Esophagus muscularis mucosa (tissue), 4 donors: ENCODE results near the gene GPA33. TPM values are rescaled to one million over a fixed set of nuclear protein-coding genes. Genes with fewer than 3 reads are reported as not detected.

Experiments used
- DNase-seq: peaks from one replicate; pipeline ENCODE4 v3.0.0-alpha.2; 2017; ENCODE audit errors: extremely low spot score
- H3K27ac ChIP-seq, 4 donors: fragments of 200-600 bp; sonication (generic); replicated peaks in 1 of 4; 1 replicate in 3 of 4; 2 replicates in 1 of 4; pipeline ENCODE4 v1.5.1; 2016 to 2019; ENCODE audit warnings: mild to moderate bottlenecking in 1 of 4
- H3K27me3 ChIP-seq, 4 donors: fragments of 200-600 bp; sonication (generic); one replicate each; pipeline versions ENCODE4 v1.5.1 to v1.6.0; 2016 to 2019
- H3K36me3 ChIP-seq, 4 donors: fragments of 200-600 bp; sonication (generic); one replicate each; pipeline ENCODE4 v1.5.1; 2016 to 2019
- H3K4me1 ChIP-seq, 4 donors: fragments of 200-600 bp; sonication (generic); one replicate each; pipeline ENCODE4 v1.5.1; 2016 to 2019
- H3K4me3 ChIP-seq, 4 donors: fragments of 200-600 bp; sonication (generic); 1 replicate in 2 of 4; 2 replicates in 2 of 4; pipeline ENCODE4 v1.5.1; 2016 to 2019; ENCODE audit warnings: mild to moderate bottlenecking in 4 of 4, moderate library complexity in 1 of 4
- H3K9me3 ChIP-seq, 4 donors: fragments of 200-600 bp; sonication (generic); 1 replicate in 3 of 4; 2 replicates in 1 of 4; pipeline ENCODE4 v1.5.1; 2016 to 2019
- EP300 ChIP-seq: sonication (generic); formaldehyde crosslinking; IDR thresholded peaks from one replicate; pipeline ENCODE4 v1.6.1; 2017; ENCODE audit warnings: antibody characterized with exemption
- POLR2A ChIP-seq: fragments of 450-650 bp; IDR thresholded peaks from one replicate; pipeline ENCODE4 v1.6.1; 2017; ENCODE audit warnings: antibody characterized with exemption, moderate library complexity, mild to moderate bottlenecking, low read depth
- POLR2AphosphoS5 ChIP-seq, 2 donors: sonication (generic); formaldehyde crosslinking; IDR thresholded peaks; one replicate each; pipeline ENCODE4 v1.6.1; 2017; ENCODE audit warnings: antibody characterized with exemption in 2 of 2
- WGBS: methylation state at CpG from one replicate; pipeline ENCODE4 v1.1.5; 2018; 5-methylcytosine and 5-hydroxymethylcytosine counted together
- intact Hi-C: fragments of 100-400 bp; cut with DNase I; formaldehyde crosslinking; loops from one replicate; pipeline ENCODE4 v1.15.1; 2023
- total RNA-seq, 4 donors: library from RNA; depleted of rRNA; stranded (reverse); fragments of >200 nt; gene quantifications; one replicate each; pipeline versions ENCODE4 v1.1.0 to v1.2.1, GENCODE V29; 2016
- TF ChIP-seq, protein P1 (sequence below), 3 experiments: fragments of 200-600 bp in 2 of 3; fragments of 450-650 bp in 1 of 3; sonication (generic) in 2 of 3; IDR thresholded peaks; one replicate each; pipeline ENCODE4 v1.5.1; 2017 to 2019; ENCODE audit warnings: antibody characterized with exemption in 3 of 3, mild to moderate bottlenecking in 2 of 3, moderate library complexity in 1 of 3

The GPA33 gene
- total RNA-seq, 4 donors from 2014 or later: 0.57 TPM; not detected in 3

DNA sequence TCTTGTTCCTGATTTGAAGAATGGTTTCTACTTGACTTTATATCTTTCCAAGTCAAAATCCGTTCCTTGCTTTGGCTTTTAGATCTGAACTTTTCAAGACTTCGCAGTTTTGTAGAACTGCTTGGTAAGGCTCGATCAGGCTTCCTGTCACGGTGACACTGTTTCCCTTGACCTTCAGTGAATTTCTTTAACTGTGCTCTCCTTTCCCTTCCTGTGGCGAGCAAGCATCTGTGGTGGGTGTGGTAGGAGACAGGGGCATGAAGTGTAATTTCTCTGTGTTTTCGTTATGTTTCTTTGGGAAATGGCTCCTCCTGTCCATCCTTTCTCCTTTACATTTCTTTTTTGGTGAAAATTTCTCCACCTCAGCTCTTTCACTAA, 14.1 kb upstream of the GPA33 start:
- Histone ChIP-seq H3K4me1 (peaks cover 0 to 16% (median 0%) of the 10 kb centered on the region in 4 donors), H3K4me3 (no peak overlapping the region), H3K36me3 (no peaks in the 10 kb centered on the region), H3K27me3 (no peaks in the 10 kb centered on the region), H3K27ac (no peak overlapping the region), H3K9me3 (no peaks in the 10 kb centered on the region)
- DNase-seq: no peak
- WGBS: 74% methylated on average over 6 of the region's 6 CpGs
- TF ChIP-seq POLR2AphosphoS5 (IDR thresholded peaks at IDR 0.05) (no peak), POLR2A (no peak), EP300 (no peak)
- TF ChIP-seq, protein P1, sequence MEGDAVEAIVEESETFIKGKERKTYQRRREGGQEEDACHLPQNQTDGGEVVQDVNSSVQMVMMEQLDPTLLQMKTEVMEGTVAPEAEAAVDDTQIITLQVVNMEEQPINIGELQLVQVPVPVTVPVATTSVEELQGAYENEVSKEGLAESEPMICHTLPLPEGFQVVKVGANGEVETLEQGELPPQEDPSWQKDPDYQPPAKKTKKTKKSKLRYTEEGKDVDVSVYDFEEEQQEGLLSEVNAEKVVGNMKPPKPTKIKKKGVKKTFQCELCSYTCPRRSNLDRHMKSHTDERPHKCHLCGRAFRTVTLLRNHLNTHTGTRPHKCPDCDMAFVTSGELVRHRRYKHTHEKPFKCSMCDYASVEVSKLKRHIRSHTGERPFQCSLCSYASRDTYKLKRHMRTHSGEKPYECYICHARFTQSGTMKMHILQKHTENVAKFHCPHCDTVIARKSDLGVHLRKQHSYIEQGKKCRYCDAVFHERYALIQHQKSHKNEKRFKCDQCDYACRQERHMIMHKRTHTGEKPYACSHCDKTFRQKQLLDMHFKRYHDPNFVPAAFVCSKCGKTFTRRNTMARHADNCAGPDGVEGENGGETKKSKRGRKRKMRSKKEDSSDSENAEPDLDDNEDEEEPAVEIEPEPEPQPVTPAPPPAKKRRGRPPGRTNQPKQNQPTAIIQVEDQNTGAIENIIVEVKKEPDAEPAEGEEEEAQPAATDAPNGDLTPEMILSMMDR (IDR thresholded peaks at IDR 0.05): no peak
- intact Hi-C loops: no loop called here

DNA sequence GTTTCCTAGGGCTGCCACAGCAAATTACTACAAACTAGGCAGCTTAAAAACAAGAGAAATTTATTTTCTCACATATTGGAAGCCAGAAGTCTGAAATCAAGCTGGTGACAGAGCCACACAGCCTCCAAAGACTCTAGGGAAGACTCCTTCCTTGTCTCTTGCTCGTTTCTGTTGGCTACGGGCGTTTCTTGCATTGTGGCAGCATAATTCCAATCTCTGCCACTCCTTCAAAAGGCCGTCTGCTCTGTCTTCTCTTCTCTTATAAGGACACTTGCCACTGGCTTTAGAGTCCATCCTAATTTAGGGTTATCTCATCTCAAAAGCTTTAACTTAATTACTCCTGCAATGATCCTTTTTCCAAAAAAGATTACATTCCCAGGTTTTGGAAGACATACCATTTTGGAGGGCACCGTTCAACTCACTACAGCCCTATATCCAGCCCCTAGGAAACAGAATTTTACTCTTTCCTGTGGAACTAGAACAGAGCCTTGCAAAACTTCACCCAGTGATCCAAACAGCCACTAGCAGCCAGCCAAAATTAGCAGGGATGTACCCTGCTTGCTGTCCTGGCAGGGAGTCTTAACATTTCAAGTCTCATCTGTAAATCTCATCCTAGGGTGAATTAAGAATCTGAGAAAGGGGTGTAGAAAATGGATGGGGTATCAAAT, 12.9 kb upstream of the GPA33 start:
- Histone ChIP-seq H3K4me1 (peaks cover 0 to 9% (median 0%) of the 10 kb centered on the region in 4 donors), H3K9me3 (no peaks in the 10 kb centered on the region), H3K4me3 (no peak overlapping the region), H3K27me3 (no peaks in the 10 kb centered on the region), H3K36me3 (no peaks in the 10 kb centered on the region), H3K27ac (no peak overlapping the region)
- TF ChIP-seq, protein P1 (IDR thresholded peaks at IDR 0.05): no peak
- no peak for TF ChIP-seq EP300
- no peak for TF ChIP-seq POLR2A
- TF ChIP-seq POLR2AphosphoS5 (IDR thresholded peaks at IDR 0.05): no peak
- 82% methylated on average over 5 of the region's 5 CpGs for WGBS
- no peak for DNase-seq
- intact Hi-C loops: no loop called here

DNA sequence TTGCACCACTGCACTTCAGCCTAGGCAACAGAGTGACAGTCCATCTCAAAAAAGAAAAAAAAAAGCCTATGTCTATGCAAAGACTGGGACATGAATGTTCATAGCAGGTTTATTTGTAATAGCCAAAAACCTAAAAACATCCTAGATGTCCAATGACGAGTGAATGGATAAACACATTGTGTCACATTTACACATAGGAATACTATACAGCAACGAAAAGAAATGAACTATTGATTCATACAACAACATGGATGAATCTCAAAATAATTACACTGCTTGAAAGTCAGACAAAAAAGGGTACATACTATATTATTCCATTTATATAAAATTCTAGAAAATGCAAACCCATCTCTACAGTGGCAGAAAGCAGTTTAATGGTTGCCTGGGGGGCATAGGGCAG, 11.6 kb upstream of the GPA33 start:
- H3K27me3 ChIP-seq: no peaks in the 10 kb centered on the region
- 97% methylated on average over 2 of the region's 2 CpGs for WGBS
- no peak for TF ChIP-seq POLR2AphosphoS5 (IDR thresholded peaks at IDR 0.05)
- TF ChIP-seq EP300: no peak
- TF ChIP-seq POLR2A: no peak
- TF ChIP-seq, protein P1 (IDR thresholded peaks at IDR 0.05): no peak
- no peaks in the 10 kb centered on the region for H3K36me3 ChIP-seq
- H3K27ac ChIP-seq: no peak overlapping the region
- intact Hi-C loops: no loop called here
- no peak for DNase-seq
- H3K4me1 ChIP-seq: peaks cover 0 to 5% (median 0%) of the 10 kb centered on the region in 4 donors
- H3K9me3 ChIP-seq: no peaks in the 10 kb centered on the region
- no peak overlapping the region for H3K4me3 ChIP-seq

DNA sequence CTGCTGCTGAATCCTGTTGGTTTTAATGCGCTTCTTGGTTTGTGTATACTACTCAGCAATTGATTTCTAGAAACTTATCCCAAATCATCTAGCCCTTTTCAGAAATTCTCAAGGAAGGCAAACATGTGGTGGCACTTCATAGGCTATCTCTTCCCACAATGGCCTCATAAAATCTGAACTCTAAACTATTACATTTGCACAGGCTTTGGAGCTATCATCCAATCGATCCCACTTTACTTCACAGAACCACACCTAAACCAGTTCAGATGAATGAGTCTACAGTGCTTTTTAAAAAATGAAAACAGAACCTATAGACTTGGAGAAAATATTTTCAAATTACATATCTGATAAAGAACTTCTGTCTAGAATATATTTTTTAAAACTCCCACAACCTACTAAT, 10.6 kb upstream of the GPA33 start:
- H3K4me3 ChIP-seq: no peak overlapping the region
- no peak for TF ChIP-seq EP300
- TF ChIP-seq, protein P1 (IDR thresholded peaks at IDR 0.05): no peak
- TF ChIP-seq POLR2AphosphoS5 (IDR thresholded peaks at IDR 0.05): no peak
- no peak for TF ChIP-seq POLR2A
- no peak for DNase-seq
- no peaks in the 10 kb centered on the region for H3K36me3 ChIP-seq
- intact Hi-C loops: no loop called here
- no peaks in the 10 kb centered on the region for H3K27me3 ChIP-seq
- H3K27ac ChIP-seq: no peak overlapping the region
- no peaks in the 10 kb centered on the region for H3K9me3 ChIP-seq
- 98% methylated on average over 2 of the region's 2 CpGs for WGBS
- H3K4me1 ChIP-seq: no peaks in the 10 kb centered on the region

DNA sequence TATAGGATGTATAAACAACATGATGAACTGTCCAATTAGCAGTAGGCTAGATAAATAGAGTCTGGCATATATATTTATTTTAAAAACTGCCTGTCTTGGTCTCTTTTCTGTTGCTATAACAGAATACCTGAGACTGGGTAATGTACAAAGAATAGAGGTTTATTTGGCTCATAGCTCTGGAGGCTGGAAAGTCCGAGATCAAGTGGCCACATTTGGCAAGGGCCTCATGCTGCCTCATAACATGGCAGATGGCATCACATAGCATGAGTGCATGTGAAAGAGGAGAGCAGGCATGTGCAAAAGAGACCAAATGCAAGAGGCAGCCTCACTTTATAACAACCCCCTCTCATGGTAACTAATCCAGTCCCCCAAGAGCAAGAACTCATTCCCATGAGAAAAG, 9.7 kb upstream of the GPA33 start:
- H3K27ac ChIP-seq: no peak overlapping the region
- H3K4me3 ChIP-seq: no peak overlapping the region
- 72% methylated on average over 1 of the region's 1 CpG for WGBS
- no peaks in the 10 kb centered on the region for H3K9me3 ChIP-seq
- no peaks in the 10 kb centered on the region for H3K4me1 ChIP-seq
- no peak for DNase-seq
- intact Hi-C loops: no loop called here
- TF ChIP-seq EP300: no peak
- TF ChIP-seq POLR2AphosphoS5 (IDR thresholded peaks at IDR 0.05): no peak
- TF ChIP-seq POLR2A: no peak
- TF ChIP-seq, protein P1 (IDR thresholded peaks at IDR 0.05): no peak
- H3K36me3 ChIP-seq: no peaks in the 10 kb centered on the region
- no peaks in the 10 kb centered on the region for H3K27me3 ChIP-seq
